ACC112 (cell line): Measurements from ENCODE around the gene MMEL1.

Experiments used
- H2AFZ ChIP-seq: fragments of 200-600 bp; sonication (generic); one replicate; pipeline ENCODE4 v1.6.0; 2017; ENCODE audit warnings: antibody characterized with exemption, low read length; ENCODE audit not compliant: unreplicated experiment
- H3K27ac ChIP-seq: fragments of 200-600 bp; sonication (generic); 2 replicates; pipeline ENCODE4 v1.5.1; 2014; ENCODE audit warnings: low read depth, mild to moderate bottlenecking, antibody characterized with exemption, low read length, moderate library complexity
- H3K27me3 ChIP-seq: fragments of 200-600 bp; sonication (generic); 2 replicates; pipeline ENCODE4 v1.6.1; 2014; ENCODE audit warnings: mild to moderate bottlenecking, antibody characterized with exemption, low read length, moderate library complexity, mixed read lengths; ENCODE audit not compliant: insufficient read depth
- H3K36me3 ChIP-seq: fragments of 200-600 bp; sonication (generic); 2 replicates; pipeline ENCODE4 v1.6.1; 2016; ENCODE audit warnings: mild to moderate bottlenecking, antibody characterized with exemption, low read length, moderate library complexity, mixed read lengths; ENCODE audit not compliant: insufficient read depth
- H3K4me1 ChIP-seq: fragments of 200-600 bp; sonication (generic); one replicate; pipeline ENCODE4 v1.6.1; 2016; ENCODE audit warnings: low read length, mixed read lengths; ENCODE audit not compliant: insufficient read depth, unreplicated experiment, control insufficient read depth
- H3K4me3 ChIP-seq: fragments of 200-600 bp; sonication (generic); 2 replicates; pipeline ENCODE4 v1.5.1; 2014; ENCODE audit warnings: mild to moderate bottlenecking, low read depth, low read length
- H3K79me2 ChIP-seq: fragments of 200-600 bp; sonication (generic); one replicate; pipeline ENCODE4 v1.6.0; 2016; ENCODE audit warnings: low read length; ENCODE audit not compliant: control insufficient read depth, unreplicated experiment, insufficient read depth

The MMEL1 gene

GRCh38 chr1:2633936-2634491 is 1.2 kb upstream of the MMEL1 start:
- Histone ChIP-seq H3K27ac (no peak overlapping the region), H3K27me3 (peaks cover 23% of the 10 kb centered on the region), H3K4me1 (no peaks in the 10 kb centered on the region)

GRCh38 chr1:2633366-2633935 is 635 bp upstream of the MMEL1 start:
- H3K27me3 ChIP-seq, result peaks cover 29% of the 10 kb centered on the region

More at GRCh38 chr1:2633936-2634491, 1.2 kb upstream of the MMEL1 start:
- Histone ChIP-seq H2AFZ (no peak overlapping the region), H3K79me2 (no peaks in the 10 kb centered on the region), H3K36me3 (no peaks in the 10 kb centered on the region), H3K4me3 (no peak overlapping the region)

GRCh38 chr1:2632051-2632430 is 775 bp downstream of the MMEL1 start:
- Histone ChIP-seq H3K79me2 (no peaks in the 10 kb centered on the region), H3K4me1 (no peaks in the 10 kb centered on the region), H3K27ac (no peak overlapping the region), H3K27me3 (peaks cover 39% of the 10 kb centered on the region), H3K36me3 (no peaks in the 10 kb centered on the region), H2AFZ (no peak overlapping the region), H3K4me3 (no peak overlapping the region)

More at GRCh38 chr1:2633366-2633935, 635 bp upstream of the MMEL1 start:
- Histone ChIP-seq H3K4me3 (no peak overlapping the region), H3K4me1 (no peaks in the 10 kb centered on the region), H3K36me3 (no peaks in the 10 kb centered on the region), H2AFZ (no peak overlapping the region), H3K27ac (no peak overlapping the region), H3K79me2 (no peaks in the 10 kb centered on the region)

- H3K4me1 ChIP-seq, result no peaks in the 10 kb centered on the region
- H3K79me2 ChIP-seq, result no peaks in the 10 kb centered on the region
- H3K27me3 ChIP-seq, result peaks cover 43% of the 10 kb centered on the region
- H3K4me3 ChIP-seq, result no peak overlapping the region
- no peaks in the 10 kb centered on the region for H3K36me3 ChIP-seq
- H3K27ac ChIP-seq, result no peak overlapping the region
- no peak overlapping the region for H2AFZ ChIP-seq
Measured at GRCh38 chr1:2631136-2632050, 1.4 kb downstream of the MMEL1 start.

GRCh38 chr1:2630498-2631135 is 2.2 kb downstream of the MMEL1 start:
- peaks cover 51% of the 10 kb centered on the region for H3K27me3 ChIP-seq
- no peak overlapping the region for H2AFZ ChIP-seq
- no peak overlapping the region for H3K27ac ChIP-seq
- H3K4me3 ChIP-seq, result no peak overlapping the region
- no peaks in the 10 kb centered on the region for H3K4me1 ChIP-seq
- H3K36me3 ChIP-seq, result no peaks in the 10 kb centered on the region
- no peaks in the 10 kb centered on the region for H3K79me2 ChIP-seq

- Histone ChIP-seq H3K27me3 (peaks cover 52% of the 10 kb centered on the region), H3K27ac (no peak overlapping the region), H3K4me1 (no peaks in the 10 kb centered on the region), H3K36me3 (no peaks in the 10 kb centered on the region), H3K79me2 (no peaks in the 10 kb centered on the region), H2AFZ (no peak overlapping the region), H3K4me3 (no peak overlapping the region)
Measured at GRCh38 chr1:2629627-2630497, 3.0 kb downstream of the MMEL1 start.

- Histone ChIP-seq H3K27ac (no peak overlapping the region), H3K4me1 (no peaks in the 10 kb centered on the region), H3K36me3 (no peaks in the 10 kb centered on the region), H3K4me3 (no peak overlapping the region), H3K27me3 (peaks cover 60% of the 10 kb centered on the region), H2AFZ (no peak overlapping the region), H3K79me2 (no peaks in the 10 kb centered on the region)
Measured at GRCh38 chr1:2628933-2629626, 3.7 kb downstream of the MMEL1 start.

GRCh38 chr1:2628191-2628932 is 4.5 kb downstream of the MMEL1 start:
- Histone ChIP-seq H3K27me3 (peaks cover 64% of the 10 kb centered on the region), H3K4me3 (no peak overlapping the region), H3K36me3 (no peaks in the 10 kb centered on the region)

GRCh38 chr1:2627746-2628145 is 5.1 kb downstream of the MMEL1 start:
- Histone ChIP-seq H3K4me3 (no peak overlapping the region), H3K36me3 (no peaks in the 10 kb centered on the region), H3K27me3 (peaks cover 62% of the 10 kb centered on the region)

More at GRCh38 chr1:2628191-2628932, 4.5 kb downstream of the MMEL1 start:
- no peak overlapping the region for H2AFZ ChIP-seq
- H3K4me1 ChIP-seq, result no peaks in the 10 kb centered on the region
- H3K27ac ChIP-seq, result no peak overlapping the region
- H3K79me2 ChIP-seq, result no peaks in the 10 kb centered on the region

More at GRCh38 chr1:2627746-2628145, 5.1 kb downstream of the MMEL1 start:
- H2AFZ ChIP-seq, result no peak overlapping the region
- no peak overlapping the region for H3K27ac ChIP-seq
- no peaks in the 10 kb centered on the region for H3K4me1 ChIP-seq
- H3K79me2 ChIP-seq, result no peaks in the 10 kb centered on the region
